Smooth muscle cell (in vitro differentiated cells): ENCODE measurements around the gene TLE2. TPM values are rescaled to one million over a fixed set of nuclear protein-coding genes. Genes with fewer than 3 reads are reported as not detected.

Source experiments
- DNase-seq: peaks from one replicate; lab custom pipeline; 2025; ENCODE audit not compliant: unreplicated experiment; lab: John Stamatoyannopoulos, UW
- H2AFZ ChIP-seq: fragments of 200-600 bp; sonication (generic); 2 replicates; pipeline ENCODE4 v1.6.0; 2016; ENCODE audit warnings: antibody characterized with exemption, low read depth, mild to moderate bottlenecking
- H3F3A ChIP-seq: fragments of 200-600 bp; sonication (generic); 2 replicates; pipeline ENCODE4 v1.6.0; 2017; ENCODE audit warnings: antibody characterized with exemption, low read depth
- H3K27ac ChIP-seq: fragments of 200-600 bp; sonication (generic); 2 replicates; pipeline ENCODE4 v1.5.1; 2016; ENCODE audit warnings: low read depth, mild to moderate bottlenecking
- H3K27me3 ChIP-seq: fragments of 200-600 bp; sonication (generic); 2 replicates; pipeline ENCODE4 v1.6.1; 2016; ENCODE audit warnings: low read depth, mild to moderate bottlenecking
- H3K36me3 ChIP-seq: fragments of 200-600 bp; sonication (generic); 2 replicates; pipeline ENCODE4 v1.5.1; 2016; ENCODE audit warnings: low read depth
- H3K4me1 ChIP-seq: fragments of 200-600 bp; sonication (generic); 2 replicates; pipeline ENCODE4 v1.5.1; 2016; ENCODE audit warnings: low read depth
- H3K4me2 ChIP-seq: fragments of 200-600 bp; sonication (generic); 2 replicates; pipeline ENCODE4 v1.6.0; 2016; ENCODE audit warnings: mild to moderate bottlenecking
- H3K4me3 ChIP-seq: fragments of 200-600 bp; sonication (generic); 2 replicates; pipeline ENCODE4 v1.5.1; 2016; ENCODE audit warnings: mild to moderate bottlenecking
- H3K79me2 ChIP-seq: fragments of 200-600 bp; sonication (generic); 2 replicates; pipeline ENCODE4 v1.6.0; 2016; ENCODE audit warnings: low read depth, mild to moderate bottlenecking
- H3K9ac ChIP-seq: fragments of 200-600 bp; sonication (generic); 2 replicates; pipeline ENCODE4 v1.6.0; 2016; ENCODE audit warnings: low read depth
- H3K9me3 ChIP-seq: fragments of 200-600 bp; sonication (generic); replicated peaks from 2 replicates; pipeline ENCODE4 v1.5.1; 2016; ENCODE audit warnings: low read depth
- H4K20me1 ChIP-seq: fragments of 200-600 bp; sonication (generic); 2 replicates; pipeline ENCODE4 v1.6.0; 2016; ENCODE audit warnings: low read depth
- WGBS: methylation state at CpG from one replicate; pipeline ENCODE4 v1.1.7; 2016; ENCODE audit warnings: low lambda C conversion rate; 5-methylcytosine and 5-hydroxymethylcytosine counted together
- polyA plus RNA-seq: library from polyadenylated mRNA; unstranded; fragments of >200 nt; fragmentation: Nextera tagmentation; extraction: Ambion mirVana; gene quantifications from 2 replicates; pipeline ENCODE4 v1.2.1, GENCODE V29; 2016
- total RNA-seq: library from RNA; depleted of rRNA; stranded (reverse); fragments of >200 nt; gene quantifications from 2 replicates; pipeline ENCODE4 v1.2.3, GENCODE V29; 2014
- TF ChIP-seq, protein P1 (sequence below): fragments of 200-600 bp; sonication (generic); IDR thresholded peaks from 2 replicates; pipeline ENCODE4 v1.5.1; 2017; ENCODE audit warnings: borderline replicate concordance, mild to moderate bottlenecking, antibody characterized with exemption; ENCODE audit not compliant: insufficient read depth, poor library complexity, severe bottlenecking

TLE2 gene
- total and polyA plus RNA-seq, 2 experiments from 2014 or later: 7.1 to 14.9 TPM

DNA sequence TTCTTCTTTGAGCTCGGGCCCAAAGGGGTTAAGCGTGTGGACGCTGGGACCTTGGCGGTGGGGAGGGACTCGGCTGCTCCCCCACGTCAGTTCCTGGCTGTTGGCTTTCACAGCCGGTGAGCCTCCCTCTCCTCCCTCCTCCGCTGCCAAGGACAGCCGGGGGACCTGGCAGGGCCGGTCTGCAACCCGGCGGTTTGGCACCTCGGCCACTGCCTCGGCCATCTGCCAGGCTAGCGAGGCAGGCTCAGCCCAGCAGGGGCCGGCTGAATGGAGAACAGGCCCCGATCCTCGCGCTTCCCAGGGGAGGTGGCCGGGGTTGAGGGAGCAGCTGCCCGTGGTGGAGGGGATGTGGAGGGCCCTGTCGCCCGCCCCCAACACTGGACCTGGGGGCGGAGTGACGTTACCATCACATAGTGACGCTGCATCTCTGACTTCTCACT is 28.2 kb upstream of the TLE2 start:
- Histone ChIP-seq H3K79me2 (peaks cover 7% of the 10 kb centered on the region), H3K27me3 (no peaks in the 10 kb centered on the region), H4K20me1 (peaks cover 66% of the 10 kb centered on the region), H3K9ac (no peak overlapping the region), H2AFZ (no peak overlapping the region), H3K4me3 (no peak overlapping the region), H3K4me2 (no peak overlapping the region), H3K36me3 (no peaks in the 10 kb centered on the region), H3K4me1 (peaks cover 8% of the 10 kb centered on the region), H3K9me3 (no peaks in the 10 kb centered on the region), H3F3A (peaks cover 6% of the 10 kb centered on the region), H3K27ac (no peak overlapping the region)
- DNase-seq: no peak
- TF ChIP-seq, protein P1, sequence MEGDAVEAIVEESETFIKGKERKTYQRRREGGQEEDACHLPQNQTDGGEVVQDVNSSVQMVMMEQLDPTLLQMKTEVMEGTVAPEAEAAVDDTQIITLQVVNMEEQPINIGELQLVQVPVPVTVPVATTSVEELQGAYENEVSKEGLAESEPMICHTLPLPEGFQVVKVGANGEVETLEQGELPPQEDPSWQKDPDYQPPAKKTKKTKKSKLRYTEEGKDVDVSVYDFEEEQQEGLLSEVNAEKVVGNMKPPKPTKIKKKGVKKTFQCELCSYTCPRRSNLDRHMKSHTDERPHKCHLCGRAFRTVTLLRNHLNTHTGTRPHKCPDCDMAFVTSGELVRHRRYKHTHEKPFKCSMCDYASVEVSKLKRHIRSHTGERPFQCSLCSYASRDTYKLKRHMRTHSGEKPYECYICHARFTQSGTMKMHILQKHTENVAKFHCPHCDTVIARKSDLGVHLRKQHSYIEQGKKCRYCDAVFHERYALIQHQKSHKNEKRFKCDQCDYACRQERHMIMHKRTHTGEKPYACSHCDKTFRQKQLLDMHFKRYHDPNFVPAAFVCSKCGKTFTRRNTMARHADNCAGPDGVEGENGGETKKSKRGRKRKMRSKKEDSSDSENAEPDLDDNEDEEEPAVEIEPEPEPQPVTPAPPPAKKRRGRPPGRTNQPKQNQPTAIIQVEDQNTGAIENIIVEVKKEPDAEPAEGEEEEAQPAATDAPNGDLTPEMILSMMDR: no peak
- 83% methylated on average over 25 of the region's 26 CpGs for WGBS

DNA sequence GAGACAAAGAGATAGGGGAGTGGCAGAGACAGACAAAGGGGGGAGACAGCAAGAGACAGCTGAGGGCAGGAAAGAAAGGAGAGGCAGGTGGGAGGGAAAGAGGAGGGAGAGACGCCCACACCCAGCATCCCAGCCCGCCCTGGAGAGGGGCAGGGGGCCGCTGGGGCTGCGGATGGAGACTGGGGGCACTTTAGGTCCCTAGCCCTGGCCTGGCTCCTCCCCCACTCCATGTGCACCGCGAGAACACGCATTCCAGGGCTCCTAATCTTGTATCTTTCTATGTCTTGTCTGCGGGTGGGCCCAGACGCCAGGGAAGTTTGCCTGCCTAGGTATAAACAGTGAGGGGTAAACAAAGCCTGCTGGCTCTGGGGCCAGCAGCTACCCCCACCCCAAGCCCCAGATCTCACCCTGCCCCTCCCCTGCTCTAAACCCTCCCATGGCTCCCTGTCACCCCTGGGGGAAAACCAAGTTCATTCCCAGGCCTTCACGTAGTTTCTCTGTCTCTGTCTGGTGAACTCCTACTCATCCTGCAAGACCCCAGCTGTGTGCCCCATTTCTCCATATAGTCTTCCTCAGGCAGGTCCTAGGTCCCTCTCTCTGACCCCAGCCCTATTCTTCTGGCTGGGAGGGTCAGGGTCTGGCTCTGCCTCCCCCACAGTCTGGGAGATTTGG is 27.5 kb upstream of the TLE2 start:
- TF ChIP-seq, protein P1: no peak
- peaks cover 8% of the 10 kb centered on the region for H3K4me1 ChIP-seq
- H3K4me2 ChIP-seq: no peak overlapping the region

DNA sequence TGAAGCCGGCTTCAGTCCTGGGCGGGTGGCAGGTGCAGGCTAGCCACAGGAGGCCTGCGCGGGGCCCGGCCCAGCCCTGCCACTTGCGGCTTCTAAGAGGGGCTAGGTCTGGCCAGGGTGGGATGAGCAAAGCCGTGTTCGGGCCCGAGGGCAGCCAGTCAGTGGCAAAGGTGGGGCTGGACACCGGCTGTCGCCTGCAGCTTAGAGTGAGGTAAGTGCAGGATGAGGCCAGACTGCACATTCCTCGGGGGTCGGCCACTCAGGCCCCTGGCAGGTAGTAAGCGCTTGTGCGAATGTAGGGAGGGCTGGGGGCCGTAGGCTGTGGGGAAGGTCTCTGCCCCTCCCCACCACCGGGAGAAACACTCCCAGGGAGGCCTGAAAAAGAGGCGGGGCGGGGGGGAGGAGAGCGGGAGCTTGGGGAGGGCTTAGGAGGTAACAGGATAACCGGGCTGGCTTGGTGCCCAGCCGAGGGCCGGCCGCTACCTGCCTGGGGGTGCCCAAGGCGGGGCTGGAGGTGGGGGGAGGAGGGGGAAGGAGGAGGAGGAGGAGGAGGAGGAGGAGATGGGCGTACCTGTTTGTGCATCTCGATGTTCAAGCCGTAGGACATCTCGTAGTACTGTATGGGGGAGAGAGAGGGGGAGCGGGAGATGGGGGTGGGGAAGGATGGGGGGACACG is 26.8 kb upstream of the TLE2 start:
- peaks cover 8% of the 10 kb centered on the region for H3K4me1 ChIP-seq
- peak overlapping the region; percentile 57 for H3K27ac ChIP-seq
- H3K4me2 ChIP-seq: no peak overlapping the region

More for the DNA sequence above, 27.5 kb upstream of the TLE2 start:
- no peak overlapping the region for H3K27ac ChIP-seq
- peaks cover 7% of the 10 kb centered on the region for H3K79me2 ChIP-seq
- no peak overlapping the region for H3K9ac ChIP-seq
- H3K36me3 ChIP-seq: no peaks in the 10 kb centered on the region
- no peaks in the 10 kb centered on the region for H3K9me3 ChIP-seq
- 69% methylated on average over 9 of the region's 10 CpGs for WGBS
- H4K20me1 ChIP-seq: peaks cover 66% of the 10 kb centered on the region
- no peak overlapping the region for H2AFZ ChIP-seq
- peaks cover 6% of the 10 kb centered on the region for H3F3A ChIP-seq
- H3K27me3 ChIP-seq: no peaks in the 10 kb centered on the region
- DNase-seq: no peak
- no peak overlapping the region for H3K4me3 ChIP-seq

More for the DNA sequence above, 26.8 kb upstream of the TLE2 start:
- H3K4me3 ChIP-seq: no peak overlapping the region
- H2AFZ ChIP-seq: no peak overlapping the region
- no peaks in the 10 kb centered on the region for H3K36me3 ChIP-seq
- no peaks in the 10 kb centered on the region for H3K27me3 ChIP-seq
- H3K9ac ChIP-seq: no peak overlapping the region
- DNase-seq: no peak
- TF ChIP-seq, protein P1: no peak
- no peaks in the 10 kb centered on the region for H3K9me3 ChIP-seq
- peaks cover 65% of the 10 kb centered on the region for H4K20me1 ChIP-seq
- peaks cover 6% of the 10 kb centered on the region for H3F3A ChIP-seq
- H3K79me2 ChIP-seq: peaks cover 7% of the 10 kb centered on the region
- WGBS: 78% methylated on average over 13 of the region's 31 CpGs
